Body of pancreas (tissue), 4 donors: ENCODE data around the gene ACER2.

Source experiments
- POLR2A ChIP-seq, 3 donors: fragments of 450-650 bp; IDR thresholded peaks; one replicate each; pipeline ENCODE4 v1.6.1; 2016; ENCODE audit warnings: antibody characterized with exemption in 3 of 3, mild to moderate bottlenecking in 2 of 3
- TF ChIP-seq, protein P1 (sequence below), 7 experiments: fragments of 450-650 bp in 4 of 7; fragments of 200-600 bp in 3 of 7; sonication (generic) in 3 of 7; IDR thresholded peaks; one replicate each; pipeline ENCODE4 v1.5.1; 2016 to 2019; ENCODE audit warnings: antibody characterized with exemption in 7 of 7

DNA sequence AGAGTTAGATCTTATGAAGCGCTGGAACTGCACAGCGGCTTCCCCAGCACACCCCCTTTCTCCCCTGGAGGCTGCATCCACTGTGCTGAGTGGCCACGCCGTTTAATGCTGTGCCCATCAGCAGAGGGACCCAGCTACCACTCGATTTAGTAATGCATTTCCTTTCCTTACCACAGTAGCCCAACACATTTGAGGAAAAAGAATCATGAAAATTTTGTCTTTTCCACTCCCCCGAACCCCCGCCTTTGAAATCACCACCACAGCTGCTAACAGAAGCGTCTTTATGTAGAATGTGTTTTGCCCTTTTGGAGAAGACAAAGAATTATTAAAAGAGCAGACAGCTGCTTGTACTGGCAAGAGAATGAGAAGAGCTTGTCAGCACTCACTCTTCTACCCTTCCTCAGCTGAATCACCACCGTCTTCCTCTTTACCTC, 73.2 kb downstream of the ACER2 start:
- TF ChIP-seq, protein P1, sequence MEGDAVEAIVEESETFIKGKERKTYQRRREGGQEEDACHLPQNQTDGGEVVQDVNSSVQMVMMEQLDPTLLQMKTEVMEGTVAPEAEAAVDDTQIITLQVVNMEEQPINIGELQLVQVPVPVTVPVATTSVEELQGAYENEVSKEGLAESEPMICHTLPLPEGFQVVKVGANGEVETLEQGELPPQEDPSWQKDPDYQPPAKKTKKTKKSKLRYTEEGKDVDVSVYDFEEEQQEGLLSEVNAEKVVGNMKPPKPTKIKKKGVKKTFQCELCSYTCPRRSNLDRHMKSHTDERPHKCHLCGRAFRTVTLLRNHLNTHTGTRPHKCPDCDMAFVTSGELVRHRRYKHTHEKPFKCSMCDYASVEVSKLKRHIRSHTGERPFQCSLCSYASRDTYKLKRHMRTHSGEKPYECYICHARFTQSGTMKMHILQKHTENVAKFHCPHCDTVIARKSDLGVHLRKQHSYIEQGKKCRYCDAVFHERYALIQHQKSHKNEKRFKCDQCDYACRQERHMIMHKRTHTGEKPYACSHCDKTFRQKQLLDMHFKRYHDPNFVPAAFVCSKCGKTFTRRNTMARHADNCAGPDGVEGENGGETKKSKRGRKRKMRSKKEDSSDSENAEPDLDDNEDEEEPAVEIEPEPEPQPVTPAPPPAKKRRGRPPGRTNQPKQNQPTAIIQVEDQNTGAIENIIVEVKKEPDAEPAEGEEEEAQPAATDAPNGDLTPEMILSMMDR (IDR thresholded peaks at IDR 0.05), result no peak
- TF ChIP-seq POLR2A (IDR thresholded peaks at IDR 0.05), result no peak
